ENCODE results near the gene SPOUT1. TPM values are rescaled to one million over a fixed set of nuclear protein-coding genes. Genes with fewer than 3 reads are reported as not detected.
A peak's percentile ranks its signal among the peaks of the same experiment; 100 is the strongest.

The SPOUT1 gene, protein sequence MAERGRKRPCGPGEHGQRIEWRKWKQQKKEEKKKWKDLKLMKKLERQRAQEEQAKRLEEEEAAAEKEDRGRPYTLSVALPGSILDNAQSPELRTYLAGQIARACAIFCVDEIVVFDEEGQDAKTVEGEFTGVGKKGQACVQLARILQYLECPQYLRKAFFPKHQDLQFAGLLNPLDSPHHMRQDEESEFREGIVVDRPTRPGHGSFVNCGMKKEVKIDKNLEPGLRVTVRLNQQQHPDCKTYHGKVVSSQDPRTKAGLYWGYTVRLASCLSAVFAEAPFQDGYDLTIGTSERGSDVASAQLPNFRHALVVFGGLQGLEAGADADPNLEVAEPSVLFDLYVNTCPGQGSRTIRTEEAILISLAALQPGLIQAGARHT
- total RNA-seq (2021; ENCODE audit: unreplicated experiment) = 70.4 TPM
- 52.9 and 59.4 TPM in 2 replicates for polyA plus RNA-seq (2012)
- percentile 67 among the genes with signal in this experiment for Bru-seq, nascent RNA
- BruChase-seq, experiment 1, labeled RNA remaining after a 6-hour chase = percentile 79 among the genes with signal in this experiment
- BruChase-seq, experiment 2, labeled RNA remaining after a 2-hour chase = percentile 83 among the genes with signal in this experiment
- long read RNA-seq, full-length matches to known transcripts = 84 of 150 reads
- long read RNA-seq, partial matches to known transcripts = 27 of 150 reads
- long read RNA-seq, other reads (novel, unspliced or antisense) = 39 of 150 reads

DNA sequence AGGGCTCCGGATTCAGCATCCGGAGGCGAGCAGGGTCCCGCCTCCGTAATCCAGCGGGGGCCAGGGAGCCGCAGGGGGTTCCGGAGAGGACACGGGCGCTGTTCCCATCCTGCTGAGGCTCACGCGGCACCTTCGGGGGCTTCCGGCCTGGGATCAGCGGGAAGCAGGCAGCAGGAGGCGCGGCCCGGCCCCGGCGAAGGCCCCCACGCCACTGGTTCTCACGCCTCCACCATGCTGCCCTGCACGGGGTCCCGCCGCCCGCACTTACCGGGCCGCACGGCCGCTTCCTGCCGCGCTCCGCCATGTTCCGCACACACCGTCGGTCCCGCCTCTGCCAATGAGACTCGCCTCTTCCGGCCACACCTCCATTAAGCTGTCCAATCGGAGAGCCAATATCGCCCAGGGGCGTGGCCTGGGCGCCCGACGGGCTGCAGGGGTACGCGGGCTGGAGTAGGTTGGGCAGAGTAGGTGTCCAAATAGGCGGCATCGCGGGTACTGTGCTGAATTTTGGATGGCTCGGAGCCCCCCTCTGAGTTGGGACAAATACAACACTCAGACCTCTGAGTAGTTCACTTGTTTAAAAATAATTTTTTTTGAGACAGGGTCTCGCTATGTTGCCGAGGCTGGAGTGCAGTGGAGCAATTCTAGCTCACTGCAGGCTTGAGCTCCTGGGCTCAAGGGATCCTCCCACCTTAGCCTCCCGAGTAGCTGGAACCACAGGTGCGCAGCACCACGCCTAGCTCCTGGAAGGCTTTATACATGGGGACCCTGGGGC lies at the start of gene SPOUT1:
Gene SPOUT1 (minus strand): TSS at position 318 of the 775 bp plus-strand sequence. CDS start 14 bp downstream, at position 304.
- Histone ChIP-seq H4K20me1 (ENCODE audit: insufficient read depth) (0 out of 2 replicates have a peak, but pooled peaks cover 5% of the 10 kb centered on the region), H3K4me1 (ENCODE audit: control insufficient read depth in 1 of 2, insufficient read depth in 2 of 2, low read length in 2 of 2) (peaks cover 11 to 17% of the 10 kb centered on the region in 2 experiments), H3K4me2 (ENCODE audit: low read length) (peak within 1 kb of the TSS; percentile 90), H3K9me3 (ENCODE audit: control insufficient read depth in 1 of 2, insufficient read depth in 1 of 2, low read depth in 1 of 2, low read length in 2 of 2) (no peaks in the 10 kb centered on the region), H3K79me2 (ENCODE audit: insufficient read depth, low read length) (peaks cover 25% of the 10 kb centered on the region), H3K27ac (ENCODE audit: low read depth, low read length) (peak within 1 kb of the TSS; percentile 78), H3K9me2 (ENCODE audit: insufficient read depth) (no peaks in the 10 kb centered on the region), H3K4me3 (replicated peaks in 1 of 2; ENCODE audit: low read depth in 1 of 2, low read length in 2 of 2) (peak within 1 kb of the TSS; percentile 95 to 97), H3K36me3 (ENCODE audit: control insufficient read depth in 1 of 2, insufficient read depth in 2 of 2, low read length in 2 of 2) (peaks cover 19 to 22% of the 10 kb centered on the region in 2 experiments; a peak in 3 of 4 replicates), H3K9ac (ENCODE audit: low read length) (peak within 1 kb of the TSS; percentile 97), H2AFZ (ENCODE audit: low read depth, low read length, poor library complexity, severe bottlenecking) (no peak within 1 kb of the TSS), H3K27me3 (ENCODE audit: insufficient read depth, low read length) (no peaks in the 10 kb centered on the region)
- peak; percentile 81 for DNase-seq (ENCODE audit: low read depth, low spot score)
- ChIA-PET RAD21 (ENCODE audit: low non-redundant PET in 1 of 2, low total read pairs in 2 of 2, uncharacterized antibody in 2 of 2, unreplicated experiment in 2 of 2) (interaction anchor here in 1 of 2 experiments (1.0 kb wide), 1 partner anchor 12 kb away, joined by 4 read pairs; the partner anchor contains the start of gene ENDOG), CTCF (interaction anchor here (0.7 to 2.4 kb wide), 6 partner anchors 10 to 99 kb away, joined by 3 to 23 read pairs (median 4); partner anchors contain the start of gene ENDOG), POLR2A (interaction anchor here (1.0 to 1.6 kb wide), 3 partner anchors 10 to 145 kb away, joined by 5 to 9 read pairs (median 7); partner anchors contain the start of gene ENDOG)
- no TSS peak for BruUV-seq (replicated peaks)
- intact Hi-C loops (cut with micrococcal nuclease) = no loop called here
- ATAC-seq = peak; percentile 94
- TF ChIP-seq ZNF274 (IDR thresholded peaks at IDR 0.05; ENCODE audit: low read depth, low read length) (no peak), EGR1 (IDR thresholded peaks at IDR 0.05; ENCODE audit: low read depth) (no peak), TCF7L2 (IDR thresholded peaks at IDR 0.05; ENCODE audit: borderline replicate concordance, extremely low read depth, insufficient read depth, insufficient read length) (no peak), SRF (IDR thresholded peaks at IDR 0.05; ENCODE audit: low read depth) (no peak), ZFX (IDR thresholded peaks at IDR 0.05) (peak; percentile 49; the same call in 1 of the 2 replicates), SP1 (IDR thresholded peaks at IDR 0.05; ENCODE audit: low read depth) (0 out of 2 replicates have a peak, but pooled peaks have one; percentile 64), EZH2 (IDR thresholded peaks at IDR 0.05) (no peak), CEBPB (IDR thresholded peaks at IDR 0.05; ENCODE audit: low read depth) (no peak), EZH2phosphoT487 (IDR thresholded peaks at IDR 0.05; ENCODE audit: borderline replicate concordance) (no peak), SIN3A (IDR thresholded peaks at IDR 0.05; ENCODE audit: low read depth) (peak; percentile 86), POLR2AphosphoS5 (IDR thresholded peaks at IDR 0.05; ENCODE audit: low read depth, low read length) (peak; percentile 89), ELF1 (IDR thresholded peaks at IDR 0.05; ENCODE audit: borderline replicate concordance, low read depth) (no peak), RAD21 (IDR thresholded peaks at IDR 0.05; ENCODE audit: low read depth) (no peak), FOSL1 (IDR thresholded peaks at IDR 0.05; ENCODE audit: low read depth) (no peak), YY1 (IDR thresholded peaks at IDR 0.05; ENCODE audit: extremely low read depth, insufficient replicate concordance, low read depth, low read length) (peak; percentile 90)
- TF ChIP-seq, protein P1, sequence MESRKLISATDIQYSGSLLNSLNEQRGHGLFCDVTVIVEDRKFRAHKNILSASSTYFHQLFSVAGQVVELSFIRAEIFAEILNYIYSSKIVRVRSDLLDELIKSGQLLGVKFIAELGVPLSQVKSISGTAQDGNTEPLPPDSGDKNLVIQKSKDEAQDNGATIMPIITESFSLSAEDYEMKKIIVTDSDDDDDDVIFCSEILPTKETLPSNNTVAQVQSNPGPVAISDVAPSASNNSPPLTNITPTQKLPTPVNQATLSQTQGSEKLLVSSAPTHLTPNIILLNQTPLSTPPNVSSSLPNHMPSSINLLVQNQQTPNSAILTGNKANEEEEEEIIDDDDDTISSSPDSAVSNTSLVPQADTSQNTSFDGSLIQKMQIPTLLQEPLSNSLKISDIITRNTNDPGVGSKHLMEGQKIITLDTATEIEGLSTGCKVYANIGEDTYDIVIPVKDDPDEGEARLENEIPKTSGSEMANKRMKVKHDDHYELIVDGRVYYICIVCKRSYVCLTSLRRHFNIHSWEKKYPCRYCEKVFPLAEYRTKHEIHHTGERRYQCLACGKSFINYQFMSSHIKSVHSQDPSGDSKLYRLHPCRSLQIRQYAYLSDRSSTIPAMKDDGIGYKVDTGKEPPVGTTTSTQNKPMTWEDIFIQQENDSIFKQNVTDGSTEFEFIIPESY (IDR thresholded peaks at IDR 0.05; ENCODE audit: extremely low read depth, insufficient replicate concordance, low read length) = no peak
- TF ChIP-seq, protein P2, sequence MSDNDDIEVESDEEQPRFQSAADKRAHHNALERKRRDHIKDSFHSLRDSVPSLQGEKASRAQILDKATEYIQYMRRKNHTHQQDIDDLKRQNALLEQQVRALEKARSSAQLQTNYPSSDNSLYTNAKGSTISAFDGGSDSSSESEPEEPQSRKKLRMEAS (IDR thresholded peaks at IDR 0.05) = peak; percentile 89
- TF ChIP-seq, protein P3, sequence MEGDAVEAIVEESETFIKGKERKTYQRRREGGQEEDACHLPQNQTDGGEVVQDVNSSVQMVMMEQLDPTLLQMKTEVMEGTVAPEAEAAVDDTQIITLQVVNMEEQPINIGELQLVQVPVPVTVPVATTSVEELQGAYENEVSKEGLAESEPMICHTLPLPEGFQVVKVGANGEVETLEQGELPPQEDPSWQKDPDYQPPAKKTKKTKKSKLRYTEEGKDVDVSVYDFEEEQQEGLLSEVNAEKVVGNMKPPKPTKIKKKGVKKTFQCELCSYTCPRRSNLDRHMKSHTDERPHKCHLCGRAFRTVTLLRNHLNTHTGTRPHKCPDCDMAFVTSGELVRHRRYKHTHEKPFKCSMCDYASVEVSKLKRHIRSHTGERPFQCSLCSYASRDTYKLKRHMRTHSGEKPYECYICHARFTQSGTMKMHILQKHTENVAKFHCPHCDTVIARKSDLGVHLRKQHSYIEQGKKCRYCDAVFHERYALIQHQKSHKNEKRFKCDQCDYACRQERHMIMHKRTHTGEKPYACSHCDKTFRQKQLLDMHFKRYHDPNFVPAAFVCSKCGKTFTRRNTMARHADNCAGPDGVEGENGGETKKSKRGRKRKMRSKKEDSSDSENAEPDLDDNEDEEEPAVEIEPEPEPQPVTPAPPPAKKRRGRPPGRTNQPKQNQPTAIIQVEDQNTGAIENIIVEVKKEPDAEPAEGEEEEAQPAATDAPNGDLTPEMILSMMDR (IDR thresholded peaks at IDR 0.05 in 2 of 3, conservative IDR thresholded peaks at IDR 0.05 in 1 of 3; ENCODE audit: borderline replicate concordance in 1 of 3, insufficient read depth in 1 of 3, low read depth in 2 of 3, low read length in 2 of 3) = no peak
- TF ChIP-seq, protein P4, sequence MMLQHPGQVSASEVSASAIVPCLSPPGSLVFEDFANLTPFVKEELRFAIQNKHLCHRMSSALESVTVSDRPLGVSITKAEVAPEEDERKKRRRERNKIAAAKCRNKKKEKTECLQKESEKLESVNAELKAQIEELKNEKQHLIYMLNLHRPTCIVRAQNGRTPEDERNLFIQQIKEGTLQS (IDR thresholded peaks at IDR 0.05) = no peak

Data from HCT116 (cell line).